H1 (cell line): ENCODE measurements around the gene EPB42. TPM values are rescaled to one million over a fixed set of nuclear protein-coding genes. Genes with fewer than 3 reads are reported as not detected.

Source experiments
- CTCF ChIA-PET: fragments of 300-600 bp; sonication (Branson Sonifier 250); formaldehyde crosslinking; loops from one replicate; lab custom pipeline; 2021; ENCODE audit not compliant: partially characterized antibody; lab: Charles Lee
- POLR2A ChIA-PET: fragments of 300-600 bp; sonication (Branson Sonifier 250); formaldehyde crosslinking; loops from one replicate; lab custom pipeline; 2021; ENCODE audit warnings: inconsistent platforms; ENCODE audit not compliant: partially characterized antibody; lab: Charles Lee
- DNase-seq, 2 experiments: peaks; one replicate each; pipeline versions ENCODE4 v3.0.0 to v3.0.0-alpha.2; 2010 to 2022; ENCODE audit warnings: low spot score in 2 of 2, low read depth in 1 of 2, mixed read lengths in 1 of 2
- FAIRE-seq: peaks from 2 replicates; lab custom pipeline; 2011; peaks lifted over from hg19 to GRCh38; lab: Jason Lieb, UNC
- H2AFZ ChIP-seq: 2 replicates; pipeline ENCODE4 v1.8.1; 2012; ENCODE audit warnings: low read length, inconsistent platforms
- H2AK5ac ChIP-seq: 2 replicates; pipeline ENCODE4 v1.6.1; 2013; ENCODE audit warnings: low read depth, low read length
- H2BK120ac ChIP-seq: replicated peaks from 2 replicates; pipeline ENCODE3; 2013; ENCODE audit warnings: low read depth, low read length, inconsistent platforms
- H2BK12ac ChIP-seq: 2 replicates; pipeline ENCODE4 v1.6.1; 2013; ENCODE audit warnings: low read depth, low read length
- H2BK15ac ChIP-seq: 2 replicates; pipeline ENCODE4 v1.6.1; 2013; ENCODE audit warnings: low read length
- H2BK20ac ChIP-seq: 2 replicates; pipeline ENCODE4 v1.6.1; 2013; ENCODE audit warnings: low read length
- H2BK5ac ChIP-seq: 2 replicates; pipeline ENCODE4 v1.6.1; 2013; ENCODE audit warnings: low read depth, low read length
- H3K14ac ChIP-seq: 2 replicates; pipeline ENCODE4 v1.6.1; 2013; ENCODE audit warnings: inconsistent platforms; ENCODE audit not compliant: insufficient read length
- H3K18ac ChIP-seq: 2 replicates; pipeline ENCODE4 v1.6.1; 2013; ENCODE audit warnings: low read length; ENCODE audit errors: extremely low read depth
- H3K23ac ChIP-seq: 2 replicates; pipeline ENCODE4 v1.6.1; 2013; ENCODE audit warnings: inconsistent platforms; ENCODE audit not compliant: insufficient read length
- H3K23me2 ChIP-seq: 2 replicates; pipeline ENCODE4 v1.6.1; 2013; ENCODE audit warnings: low read depth, low read length
- H3K27ac ChIP-seq: 2 replicates; pipeline ENCODE4 v1.6.1; 2011; ENCODE audit warnings: low read depth, low read length, inconsistent platforms
- H3K27me3 ChIP-seq, 4 experiments: replicated peaks in 1 of 4; 1 replicate in 1 of 4; 2 replicates in 3 of 4; pipeline versions ENCODE4 v1.6.1 to v1.8.1; 2011 to 2013; ENCODE audit warnings: low read length in 3 of 4, mild to moderate bottlenecking in 3 of 4, inconsistent platforms in 2 of 4, mixed read lengths in 2 of 4, moderate library complexity in 1 of 4; ENCODE audit not compliant: control insufficient read depth in 3 of 4, insufficient read depth in 3 of 4; ENCODE audit errors: extremely low read depth in 1 of 4
- H3K36me3 ChIP-seq, 4 experiments: 2 replicates each; pipeline versions ENCODE4 v1.6.1 to v1.8.1; 2011 to 2013; ENCODE audit warnings: mild to moderate bottlenecking in 4 of 4, low read length in 3 of 4, moderate library complexity in 2 of 4, control low read depth in 1 of 4, inconsistent platforms in 1 of 4; ENCODE audit not compliant: insufficient read depth in 4 of 4, control insufficient read depth in 2 of 4
- H3K4ac ChIP-seq: replicated peaks from 2 replicates; pipeline ENCODE3; 2013; ENCODE audit warnings: low read length, low read depth, mixed read lengths, inconsistent platforms; ENCODE audit not compliant: insufficient read length
- H3K4me1 ChIP-seq, 4 experiments: replicated peaks in 1 of 4; 1 replicate in 1 of 4; 2 replicates in 3 of 4; pipeline versions ENCODE4 v1.6.1 to v1.8.1; 2011 to 2013; ENCODE audit warnings: low read length in 3 of 4, inconsistent platforms in 2 of 4, mixed read lengths in 1 of 4; ENCODE audit not compliant: insufficient read depth in 4 of 4, control insufficient read depth in 3 of 4
- H3K4me2 ChIP-seq, 2 experiments: 2 replicates each; pipeline versions ENCODE4 v1.6.1 to v1.8.1; 2011 to 2013; ENCODE audit warnings: low read depth in 2 of 2, low read length in 2 of 2, control low read depth in 1 of 2, inconsistent platforms in 1 of 2, mild to moderate bottlenecking in 1 of 2; ENCODE audit not compliant: insufficient read depth in 1 of 2
- H3K4me3 ChIP-seq, 4 experiments: fragments of 200-600, 300-600 bp in 1 of 4; sonication (generic), shearing (Covaris generic), sonication (Bioruptor Twin) in 1 of 4; 2 replicates each; pipeline versions ENCODE4 v1.5.1 to v1.8.1; 2011 to 2016; ENCODE audit warnings: low read length in 4 of 4, low read depth in 3 of 4, control low read depth in 2 of 4, inconsistent platforms in 2 of 4, mild to moderate bottlenecking in 2 of 4, mixed read lengths in 1 of 4, moderate library complexity in 1 of 4; ENCODE audit not compliant: insufficient read depth in 2 of 4; ENCODE audit errors: extremely low read depth in 1 of 4
- H3K56ac ChIP-seq: replicated peaks from 2 replicates; pipeline ENCODE3; 2013; ENCODE audit warnings: low read depth, mild to moderate bottlenecking, mixed read lengths, low read length, inconsistent platforms; ENCODE audit not compliant: insufficient read length
- H3K79me1 ChIP-seq: 2 replicates; pipeline ENCODE4 v1.6.1; 2013; ENCODE audit warnings: low read depth, low read length, control low read depth
- H3K79me2 ChIP-seq, 2 experiments: 2 replicates each; pipeline versions ENCODE4 v1.6.1 to v1.8.1; 2012 to 2013; ENCODE audit warnings: low read length in 2 of 2, mild to moderate bottlenecking in 2 of 2, inconsistent platforms in 1 of 2; ENCODE audit not compliant: insufficient read depth in 2 of 2, control insufficient read depth in 1 of 2
- H3K9ac ChIP-seq, 4 experiments: replicated peaks in 1 of 4; 1 replicate in 1 of 4; 2 replicates in 3 of 4; pipeline versions ENCODE4 v1.6.1 to v1.8.1; 2011 to 2013; ENCODE audit warnings: low read depth in 3 of 4, low read length in 3 of 4, control low read depth in 2 of 4, mild to moderate bottlenecking in 2 of 4, moderate library complexity in 2 of 4, inconsistent platforms in 1 of 4; ENCODE audit errors: extremely low read depth in 1 of 4
- H3K9me3 ChIP-seq, 2 experiments: 2 replicates each; pipeline versions ENCODE4 v1.6.1 to v1.8.1; 2012 to 2013; ENCODE audit warnings: mild to moderate bottlenecking in 2 of 2, moderate library complexity in 2 of 2, control low read depth in 1 of 2, inconsistent platforms in 1 of 2, low read depth in 1 of 2, low read length in 1 of 2, mixed read lengths in 1 of 2; ENCODE audit not compliant: insufficient read depth in 2 of 2
- H4K20me1 ChIP-seq, 2 experiments: replicated peaks in 1 of 2; 2 replicates each; pipeline versions ENCODE3 to v1.8.1; 2011 to 2013; ENCODE audit warnings: inconsistent platforms in 2 of 2, low read length in 2 of 2, mild to moderate bottlenecking in 1 of 2; ENCODE audit not compliant: insufficient read depth in 2 of 2, control insufficient read depth in 1 of 2
- H4K5ac ChIP-seq: 2 replicates; pipeline ENCODE4 v1.6.1; 2013; ENCODE audit warnings: low read length, low read depth, mixed read lengths, inconsistent platforms; ENCODE audit not compliant: insufficient read length
- H4K8ac ChIP-seq: 2 replicates; pipeline ENCODE4 v1.8.0; 2013; ENCODE audit warnings: mild to moderate bottlenecking, moderate library complexity, low read length, inconsistent platforms; ENCODE audit not compliant: insufficient read depth; ENCODE audit errors: extremely low read depth
- H4K91ac ChIP-seq: replicated peaks from 2 replicates; pipeline ENCODE3; 2013; ENCODE audit warnings: low read length, mixed read lengths, inconsistent platforms; ENCODE audit not compliant: insufficient read length
- ASH2L ChIP-seq: fragments of 200-600, 300-600 bp; sonication (generic); IDR thresholded peaks from one replicate; pipeline ENCODE4 v1.7.1; 2017; ENCODE audit warnings: low read length
- CHD2 ChIP-seq: IDR thresholded peaks from 2 replicates; pipeline ENCODE4 v1.6.1; 2012; ENCODE audit warnings: low read length, improper control_type of control experiment
- CREB1 ChIP-seq: IDR thresholded peaks from 2 replicates; pipeline ENCODE4 v1.6.1; 2012; ENCODE audit warnings: inconsistent platforms
- GABPA ChIP-seq: IDR thresholded peaks from 2 replicates; pipeline ENCODE4 v1.6.1; 2011; ENCODE audit warnings: mild to moderate bottlenecking, low read length, moderate library complexity, borderline replicate concordance; ENCODE audit not compliant: insufficient read depth
- HDAC6 ChIP-seq: IDR thresholded peaks from one replicate; pipeline ENCODE4 v1.7.1; 2012; ENCODE audit warnings: low read depth, mild to moderate bottlenecking, inconsistent platforms, low read length, moderate library complexity
- JUND ChIP-seq: IDR thresholded peaks from 2 replicates; pipeline ENCODE4 v1.6.1; 2011; ENCODE audit warnings: mild to moderate bottlenecking, improper control_type of control experiment, low read length
- KDM1A ChIP-seq: fragments of 200-600, 300-600 bp; sonication (generic); IDR thresholded peaks from 2 replicates; pipeline ENCODE4 v1.7.1; 2016; ENCODE audit warnings: mild to moderate bottlenecking, low read length, borderline replicate concordance
- KDM4A ChIP-seq: IDR thresholded peaks from one replicate; pipeline ENCODE4 v1.7.1; 2012; ENCODE audit warnings: low read depth, mild to moderate bottlenecking, moderate library complexity, low read length, inconsistent platforms; ENCODE audit not compliant: severe bottlenecking
- NRF1 ChIP-seq: IDR thresholded peaks from 2 replicates; pipeline ENCODE4 v1.6.1; 2011; ENCODE audit warnings: mild to moderate bottlenecking, low read depth, low read length, improper control_type of control experiment
- SP2 ChIP-seq: IDR thresholded peaks from 2 replicates; pipeline ENCODE4 v1.6.1; 2012; ENCODE audit warnings: mild to moderate bottlenecking, low read length, inconsistent platforms
- TCF12 ChIP-seq: IDR thresholded peaks from 2 replicates; pipeline ENCODE4 v1.6.1; 2011; ENCODE audit warnings: low read depth, mild to moderate bottlenecking, low read length
- ZNF274 ChIP-seq: IDR thresholded peaks from 2 replicates; pipeline ENCODE4 v1.7.0; 2012; ENCODE audit warnings: low read length, borderline replicate concordance; ENCODE audit errors: extremely low read depth
- WGBS, 2 experiments: shearing (Covaris generic) in 1 of 2; methylation state at CpG; one replicate each; pipeline versions ENCODE4 v1.1.6 to v1.1.7; 2013 to 2015; ENCODE audit warnings: low lambda C conversion rate in 2 of 2, mixed read lengths in 2 of 2, inconsistent platforms in 1 of 2, low coverage in 1 of 2, missing lambda C conversion rate in 1 of 2; ENCODE audit not compliant: insufficient replicate concordance in 2 of 2, insufficient coverage in 1 of 2, insufficient read length in 1 of 2; ENCODE audit errors: extremely low coverage in 1 of 2, missing lambda C conversion rate in 1 of 2; 5-methylcytosine and 5-hydroxymethylcytosine counted together
- polyA plus RNA-seq, 7 experiments: library from polyadenylated mRNA; depleted of rRNA in 3 of 7; stranded (reverse) in 5 of 7; unstranded in 2 of 7; fragments of >200 nt in 5 of 7; fragments of 200-250 nt in 2 of 7; gene quantifications; 1 replicate in 5 of 7; 2 replicates in 1 of 7; 4 replicates in 1 of 7; pipeline versions ENCODE4 v1.2.1 to v1.2.3, GENCODE V29; 2011 to 2013; ENCODE audit warnings: missing spikeins in 2 of 7, mixed read lengths in 2 of 7
- total RNA-seq: library from RNA; stranded (reverse); fragmentation: NEBNext Ultra II Directional; extraction: Animal tissue kit (Norgen Biotek cat#: 25700); gene quantifications from 2 replicates; pipeline ENCODE4 v1.2.1, GENCODE V29; 2021
- TF ChIP-seq, protein P1 (sequence below): IDR thresholded peaks from 2 replicates; pipeline ENCODE4 v1.6.1; 2012; ENCODE audit warnings: low read length, inconsistent platforms
- TF ChIP-seq, protein P2 (sequence below): IDR thresholded peaks from 2 replicates; pipeline ENCODE4 v1.6.1; 2012; ENCODE audit warnings: inconsistent platforms

The EPB42 gene
- total and polyA plus RNA-seq, 2 of the 8 experiments (the other 6 are each of a cell fraction or from before 2014, with no cell fraction given), result not detected

DNA sequence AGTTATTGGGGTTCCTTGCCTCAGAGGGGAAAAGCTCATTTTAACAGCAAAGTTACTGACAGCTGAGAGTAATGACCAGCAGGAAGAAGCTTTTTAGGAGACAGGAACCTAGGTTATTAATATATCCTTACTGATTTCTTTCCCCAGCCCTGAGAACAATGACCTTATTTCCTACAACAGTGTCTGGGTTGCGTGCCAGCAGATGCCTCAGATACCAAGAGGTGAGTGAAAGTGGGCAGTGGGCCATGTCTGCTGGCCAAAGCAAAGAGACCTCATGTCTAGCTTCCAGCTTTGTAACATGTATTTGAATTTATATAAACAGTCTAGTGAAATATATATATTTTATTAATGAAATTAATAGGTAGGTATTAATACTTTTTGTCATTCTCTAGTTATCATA lies 30.6 kb downstream of the EPB42 start:
- no peak overlapping the region for H2AK5ac ChIP-seq
- no peak overlapping the region for H4K8ac ChIP-seq
- H3K27me3 ChIP-seq, result no peaks in the 10 kb centered on the region
- H2BK12ac ChIP-seq, result no peak overlapping the region
- no peak overlapping the region for H2AFZ ChIP-seq
- H3K56ac ChIP-seq, result no peak overlapping the region
- no peaks in the 10 kb centered on the region for H3K9me3 ChIP-seq
- no peak overlapping the region for H2BK120ac ChIP-seq
- peaks cover 0 to 2% of the 10 kb centered on the region in 2 experiments for H4K20me1 ChIP-seq
- DNase-seq (no peak), FAIRE-seq (no peak)
- H3K4me1 ChIP-seq, result peaks cover 0 to 4% (median 0%) of the 10 kb centered on the region in 4 experiments; a peak in 1 of 7 replicates
- no peaks in the 10 kb centered on the region for H3K79me2 ChIP-seq
- no peak overlapping the region for H3K4ac ChIP-seq
- H2BK15ac ChIP-seq, result no peak overlapping the region
- H3K23ac ChIP-seq, result no peak overlapping the region
- no peak overlapping the region for H4K5ac ChIP-seq
- no peak overlapping the region for H3K9ac ChIP-seq
- H2BK5ac ChIP-seq, result no peak overlapping the region
- CTCF ChIA-PET, result interaction anchor here (0.7 to 7.5 kb wide), 6 partner anchors 14 to 140 kb away, joined by 3 to 58 read pairs (median 7); partner anchors contain the start of gene TGM5
- H4K91ac ChIP-seq, result no peak overlapping the region
- H3K36me3 ChIP-seq, result peaks cover 0 to 26% (median 4%) of the 10 kb centered on the region in 4 experiments; a peak in 5 of 8 replicates
- no peak overlapping the region for H3K4me3 ChIP-seq
- POLR2A ChIA-PET, result no interaction called here
- peaks cover 7% of the 10 kb centered on the region for H3K23me2 ChIP-seq
- H2BK20ac ChIP-seq, result no peak overlapping the region
- H3K18ac ChIP-seq, result no peak overlapping the region
- 84% methylated on average over 1 of the region's 1 CpG; no CpG with 5 or more reads in 1 of the 2 experiments for WGBS, 2 experiments
- no peak overlapping the region for H3K4me2 ChIP-seq
- H3K27ac ChIP-seq, result no peak overlapping the region
- H3K79me1 ChIP-seq, result no peaks in the 10 kb centered on the region
- no peak overlapping the region for H3K14ac ChIP-seq
- TF ChIP-seq CREB1 (no peak), KDM1A (no peak), NRF1 (no peak), ASH2L (no peak), JUND (no peak), ZNF274 (no peak), CHD2 (no peak), SP2 (no peak), GABPA (no peak), HDAC6 (no peak), TCF12 (no peak), KDM4A (no peak)
- TF ChIP-seq, protein P1, sequence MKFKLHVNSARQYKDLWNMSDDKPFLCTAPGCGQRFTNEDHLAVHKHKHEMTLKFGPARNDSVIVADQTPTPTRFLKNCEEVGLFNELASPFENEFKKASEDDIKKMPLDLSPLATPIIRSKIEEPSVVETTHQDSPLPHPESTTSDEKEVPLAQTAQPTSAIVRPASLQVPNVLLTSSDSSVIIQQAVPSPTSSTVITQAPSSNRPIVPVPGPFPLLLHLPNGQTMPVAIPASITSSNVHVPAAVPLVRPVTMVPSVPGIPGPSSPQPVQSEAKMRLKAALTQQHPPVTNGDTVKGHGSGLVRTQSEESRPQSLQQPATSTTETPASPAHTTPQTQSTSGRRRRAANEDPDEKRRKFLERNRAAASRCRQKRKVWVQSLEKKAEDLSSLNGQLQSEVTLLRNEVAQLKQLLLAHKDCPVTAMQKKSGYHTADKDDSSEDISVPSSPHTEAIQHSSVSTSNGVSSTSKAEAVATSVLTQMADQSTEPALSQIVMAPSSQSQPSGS, result no peak
- TF ChIP-seq, protein P2, sequence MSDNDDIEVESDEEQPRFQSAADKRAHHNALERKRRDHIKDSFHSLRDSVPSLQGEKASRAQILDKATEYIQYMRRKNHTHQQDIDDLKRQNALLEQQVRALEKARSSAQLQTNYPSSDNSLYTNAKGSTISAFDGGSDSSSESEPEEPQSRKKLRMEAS, result no peak
